IPS-15b (cell line): ENCODE results near the gene TEX22.

Experiments used
- H3K27me3 ChIP-seq: one replicate; pipeline ENCODE4 v1.6.1; 2013; ENCODE audit warnings: low read length; ENCODE audit not compliant: control insufficient read depth, insufficient read depth
- H3K36me3 ChIP-seq: one replicate; pipeline ENCODE4 v1.6.1; 2013; ENCODE audit warnings: low read length; ENCODE audit not compliant: control insufficient read depth, insufficient read depth
- H3K4me1 ChIP-seq: one replicate; pipeline ENCODE4 v1.6.1; 2013; ENCODE audit warnings: mild to moderate bottlenecking, low read length; ENCODE audit not compliant: control insufficient read depth, insufficient read depth
- H3K4me3 ChIP-seq: one replicate; pipeline ENCODE4 v1.5.1; 2013; ENCODE audit warnings: low read depth, low read length
- H3K9ac ChIP-seq: one replicate; pipeline ENCODE4 v1.6.1; 2013; ENCODE audit warnings: low read depth, mild to moderate bottlenecking, low read length
- H3K9me3 ChIP-seq: one replicate; pipeline ENCODE4 v1.6.1; 2013; ENCODE audit warnings: mild to moderate bottlenecking, low read length; ENCODE audit not compliant: control insufficient read depth, insufficient read depth

The TEX22 gene

GRCh38 chr14:105381446-105382342, 16.6 kb upstream of the TEX22 start:
- Histone ChIP-seq H3K4me3 (no peak overlapping the region), H3K36me3 (peaks cover 16% of the 10 kb centered on the region), H3K27me3 (no peaks in the 10 kb centered on the region), H3K9ac (no peak overlapping the region), H3K9me3 (no peaks in the 10 kb centered on the region), H3K4me1 (no peaks in the 10 kb centered on the region)

- peaks cover 20% of the 10 kb centered on the region for H3K36me3 ChIP-seq
- H3K9me3 ChIP-seq, result no peaks in the 10 kb centered on the region
- no peak overlapping the region for H3K4me3 ChIP-seq
- H3K9ac ChIP-seq, result no peak overlapping the region
- no peaks in the 10 kb centered on the region for H3K4me1 ChIP-seq
- no peaks in the 10 kb centered on the region for H3K27me3 ChIP-seq
Observed at GRCh38 chr14:105382343-105383082, 15.8 kb upstream of the TEX22 start.

- no peaks in the 10 kb centered on the region for H3K4me1 ChIP-seq
- no peaks in the 10 kb centered on the region for H3K9me3 ChIP-seq
- peaks cover 22% of the 10 kb centered on the region for H3K36me3 ChIP-seq
- H3K9ac ChIP-seq, result no peak overlapping the region
- H3K4me3 ChIP-seq, result no peak overlapping the region
- no peaks in the 10 kb centered on the region for H3K27me3 ChIP-seq
Observed at GRCh38 chr14:105383083-105383730, 15.1 kb upstream of the TEX22 start.

GRCh38 chr14:105384041-105384557, 14.2 kb upstream of the TEX22 start:
- Histone ChIP-seq H3K9me3 (no peaks in the 10 kb centered on the region), H3K36me3 (peaks cover 22% of the 10 kb centered on the region), H3K27me3 (no peaks in the 10 kb centered on the region), H3K9ac (no peak overlapping the region), H3K4me3 (no peak overlapping the region), H3K4me1 (no peaks in the 10 kb centered on the region)

GRCh38 chr14:105384605-105385321, 13.6 kb upstream of the TEX22 start:
- no peaks in the 10 kb centered on the region for H3K27me3 ChIP-seq
- H3K36me3 ChIP-seq, result peaks cover 22% of the 10 kb centered on the region
- H3K4me3 ChIP-seq, result no peak overlapping the region
- H3K4me1 ChIP-seq, result no peaks in the 10 kb centered on the region
- no peaks in the 10 kb centered on the region for H3K9me3 ChIP-seq
- H3K9ac ChIP-seq, result no peak overlapping the region

- Histone ChIP-seq H3K27me3 (no peaks in the 10 kb centered on the region), H3K9ac (no peak overlapping the region), H3K4me1 (no peaks in the 10 kb centered on the region), H3K4me3 (no peak overlapping the region), H3K9me3 (no peaks in the 10 kb centered on the region), H3K36me3 (peaks cover 22% of the 10 kb centered on the region)
Observed at GRCh38 chr14:105385322-105385637, 13.1 kb upstream of the TEX22 start.

GRCh38 chr14:105385698-105386365, 12.5 kb upstream of the TEX22 start:
- Histone ChIP-seq H3K36me3 (peaks cover 25% of the 10 kb centered on the region), H3K27me3 (no peaks in the 10 kb centered on the region), H3K9me3 (no peaks in the 10 kb centered on the region), H3K4me1 (no peaks in the 10 kb centered on the region), H3K4me3 (no peak overlapping the region), H3K9ac (no peak overlapping the region)

GRCh38 chr14:105386581-105387529, 11.5 kb upstream of the TEX22 start:
- Histone ChIP-seq H3K9me3 (no peaks in the 10 kb centered on the region), H3K9ac (no peak overlapping the region)

GRCh38 chr14:105387530-105387922, 10.8 kb upstream of the TEX22 start:
- Histone ChIP-seq H3K4me1 (no peaks in the 10 kb centered on the region), H3K9ac (no peak overlapping the region), H3K9me3 (no peaks in the 10 kb centered on the region), H3K4me3 (no peak overlapping the region), H3K36me3 (peaks cover 28% of the 10 kb centered on the region), H3K27me3 (no peaks in the 10 kb centered on the region)

More at GRCh38 chr14:105386581-105387529, 11.5 kb upstream of the TEX22 start:
- no peaks in the 10 kb centered on the region for H3K4me1 ChIP-seq
- no peak overlapping the region for H3K4me3 ChIP-seq
- peaks cover 27% of the 10 kb centered on the region for H3K36me3 ChIP-seq
- no peaks in the 10 kb centered on the region for H3K27me3 ChIP-seq
